HG02759 (cell line): ENCODE data around the gene GNL2.
"Not testable (repeated sequence)": the region's sequence is repeated elsewhere in the genome, so short reads cannot be mapped to it uniquely, and the experiment has no call there.

Source experiments
- ATAC-seq: cut with Tn5 transposase; IDR thresholded peaks from one replicate; pipeline ENCODE4 v1.9.1; 2021; ENCODE audit warnings: mild to moderate bottlenecking, moderate library complexity; ENCODE audit not compliant: unreplicated experiment

The GNL2 gene

DNA sequence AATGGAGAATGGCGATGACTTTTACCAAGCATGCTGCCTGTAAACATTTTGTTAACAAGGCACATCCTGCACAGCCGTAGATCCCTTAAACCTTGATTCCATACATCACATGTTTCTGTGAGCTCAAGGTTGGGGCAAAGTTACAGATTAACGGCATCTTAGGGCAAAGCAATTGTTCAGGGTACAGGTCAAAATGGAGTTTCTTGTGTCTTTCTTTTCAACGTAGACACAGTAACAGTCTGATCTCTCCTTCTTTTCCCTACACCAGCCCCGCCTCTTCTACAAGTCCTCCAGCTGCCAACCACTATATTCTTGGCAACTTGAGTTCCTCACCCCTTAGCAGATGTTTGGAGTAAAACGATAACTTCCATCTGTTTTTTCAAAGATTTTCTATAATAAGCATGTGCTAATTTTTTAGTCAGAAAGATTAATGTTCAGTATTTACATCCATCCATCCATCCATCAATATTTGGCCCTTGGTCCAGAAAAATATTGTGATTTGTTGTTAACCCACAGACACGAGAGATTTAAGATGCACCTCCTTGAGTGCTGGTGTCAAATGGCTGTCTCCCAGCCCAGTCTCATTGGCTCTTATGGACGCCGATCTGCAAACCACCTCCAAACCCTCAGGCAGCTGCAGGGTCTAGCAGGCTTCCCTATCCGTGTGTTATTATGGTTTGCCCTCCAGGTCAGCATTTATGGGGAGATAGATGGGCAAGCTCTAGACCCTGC lies 35.2 kb downstream of the GNL2 start:
- no peak for ATAC-seq

DNA sequence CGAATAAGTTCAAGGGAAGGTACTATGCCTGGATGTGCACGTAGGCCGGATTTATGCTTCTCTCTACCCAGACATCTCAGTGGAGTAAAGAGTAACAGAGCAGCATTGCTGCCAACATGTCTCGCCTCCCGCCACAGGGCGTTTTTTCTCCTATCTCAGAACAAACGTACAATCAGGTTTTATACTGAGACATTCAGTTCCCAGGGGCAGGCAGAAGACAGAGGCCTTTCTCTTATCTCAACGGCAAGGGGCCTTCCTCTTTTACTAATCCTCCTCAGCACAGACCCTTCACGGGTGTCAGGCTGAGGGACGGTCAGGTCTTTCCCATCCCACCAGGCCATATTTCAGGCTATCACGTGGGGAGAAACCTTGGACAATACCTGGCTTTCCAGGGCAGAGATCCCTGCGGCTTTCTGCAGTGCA lies 35.8 kb downstream of the GNL2 start:
- not testable (repeated sequence) for ATAC-seq

- no peak for ATAC-seq
These were observed 36.7 kb downstream of the GNL2 start for GRCh38 chr1:37559080-37559479.

- no peak for ATAC-seq
These were observed 37.3 kb downstream of the GNL2 start for GRCh38 chr1:37558411-37558810.

- no peak for ATAC-seq
These were observed 38.3 kb downstream of the GNL2 start for GRCh38 chr1:37557402-37557801.

DNA sequence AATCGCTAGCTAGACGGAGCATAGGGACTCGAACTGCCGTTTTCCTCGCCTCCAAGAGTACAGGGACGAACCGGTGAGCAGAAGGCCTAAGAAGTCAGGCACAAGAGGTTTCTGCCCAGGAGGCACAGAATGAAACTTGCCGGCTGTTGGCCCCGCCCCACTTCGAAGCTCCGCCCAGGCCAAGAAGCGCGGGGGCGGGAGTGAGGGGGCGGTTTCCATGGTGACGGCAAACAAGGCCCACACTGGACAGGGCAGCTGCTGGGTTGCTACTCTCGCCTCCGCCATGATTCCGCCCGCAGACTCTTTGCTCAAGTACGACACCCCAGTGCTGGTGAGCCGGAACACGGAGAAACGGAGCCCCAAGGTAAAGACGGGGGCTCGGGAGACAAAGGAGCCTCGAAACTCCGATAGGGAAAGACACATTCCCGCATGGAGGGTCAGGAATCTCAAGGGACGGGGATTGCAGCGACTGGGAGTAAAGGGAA lies 39.0 kb downstream of the GNL2 start, which contains the start of gene DNALI1:
DNALI1 (plus strand) TSS at position 229 of the 485 bp plus-strand sequence; CDS start at position 284, 55 bp downstream.
- no peak for ATAC-seq

DNA sequence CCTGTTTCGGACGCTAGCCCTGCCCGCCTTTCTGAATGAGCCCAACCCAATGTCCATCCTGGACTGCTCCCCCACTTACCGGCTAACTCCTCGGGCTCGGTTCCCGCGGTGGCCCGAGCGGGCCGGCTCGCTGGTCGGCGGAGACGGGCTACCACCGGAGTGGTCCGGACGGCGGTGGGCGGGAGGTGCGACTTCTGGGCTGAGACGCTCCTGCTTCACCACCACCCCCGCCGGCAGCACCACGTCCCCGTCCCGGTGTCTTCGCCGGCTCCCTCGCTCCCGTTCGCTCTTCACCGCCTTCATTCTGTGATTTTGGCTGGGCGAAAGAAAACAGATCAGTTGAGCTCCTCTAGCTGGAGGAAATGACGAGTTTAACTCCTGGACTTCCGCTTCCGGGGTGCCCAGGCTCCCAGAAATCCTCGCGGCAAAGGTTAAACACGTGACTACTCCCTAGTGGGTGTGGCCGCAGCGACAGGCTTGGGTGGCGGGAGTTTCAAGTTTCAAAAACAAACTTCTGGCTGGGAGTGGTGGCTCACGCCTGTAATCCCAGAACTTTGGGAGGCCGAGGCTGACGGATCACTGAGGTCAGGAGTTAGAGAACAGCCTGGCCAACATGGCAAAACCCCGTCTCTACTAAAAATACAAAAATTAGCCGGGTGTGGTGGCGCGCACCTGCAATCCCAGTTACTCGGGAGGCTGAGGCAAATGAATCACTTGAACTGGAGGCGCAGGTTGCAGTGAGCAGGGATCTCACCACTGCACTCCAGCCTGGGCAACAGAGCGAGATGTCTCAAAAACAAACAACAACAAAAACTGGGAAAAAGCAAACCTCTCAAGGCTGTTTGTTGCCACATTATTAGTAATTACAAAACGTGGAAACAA lies 41.6 kb downstream of the GNL2 start, which contains the start of gene SNIP1:
SNIP1 (minus strand) TSS at position 367 of the 882 bp plus-strand sequence; CDS start at position 303, 64 bp downstream.
- peak; percentile 88 for ATAC-seq

- ATAC-seq, result no peak
These were observed 42.2 kb downstream of the GNL2 start for GRCh38 chr1:37553598-37553926.

DNA sequence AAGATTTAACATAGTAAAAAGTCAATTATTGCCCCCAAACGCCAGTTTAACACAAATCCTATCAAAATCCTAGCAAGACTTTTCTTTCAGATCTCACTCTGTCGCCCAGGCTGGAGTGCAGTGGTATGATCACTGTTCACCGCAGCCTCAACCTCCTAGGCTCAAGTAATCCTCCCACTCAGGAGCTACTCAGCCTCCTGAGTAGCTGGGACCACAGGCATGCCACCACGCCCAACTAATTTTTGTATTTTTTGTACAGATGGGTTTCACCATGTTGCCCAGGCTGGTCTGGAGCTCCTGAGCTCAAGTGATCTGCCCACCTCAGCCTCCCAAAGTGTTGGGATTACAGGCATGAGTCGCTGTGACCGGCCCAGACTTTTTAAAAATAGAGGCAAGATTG lies 46.4 kb downstream of the GNL2 start:
- ATAC-seq, result no peak

DNA sequence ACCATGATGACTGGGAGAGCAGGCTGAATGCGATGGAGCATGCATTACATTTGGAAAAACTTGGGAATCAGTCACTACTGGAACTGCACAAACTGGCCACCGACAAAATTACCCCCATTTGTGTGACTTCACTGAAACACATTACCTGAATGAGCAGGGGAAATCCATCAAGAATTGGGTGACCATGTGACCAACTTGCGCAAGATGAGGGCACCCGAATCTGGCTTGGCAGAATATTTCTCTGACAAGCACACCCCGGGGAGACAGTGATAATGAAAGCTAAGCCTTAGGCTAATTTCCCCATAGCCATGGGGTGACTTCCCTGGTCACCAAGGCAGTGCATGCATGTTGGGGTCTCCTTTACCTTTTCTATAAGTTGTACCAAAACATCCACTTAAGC lies 50.7 kb downstream of the GNL2 start:
- ATAC-seq, result no peak

DNA sequence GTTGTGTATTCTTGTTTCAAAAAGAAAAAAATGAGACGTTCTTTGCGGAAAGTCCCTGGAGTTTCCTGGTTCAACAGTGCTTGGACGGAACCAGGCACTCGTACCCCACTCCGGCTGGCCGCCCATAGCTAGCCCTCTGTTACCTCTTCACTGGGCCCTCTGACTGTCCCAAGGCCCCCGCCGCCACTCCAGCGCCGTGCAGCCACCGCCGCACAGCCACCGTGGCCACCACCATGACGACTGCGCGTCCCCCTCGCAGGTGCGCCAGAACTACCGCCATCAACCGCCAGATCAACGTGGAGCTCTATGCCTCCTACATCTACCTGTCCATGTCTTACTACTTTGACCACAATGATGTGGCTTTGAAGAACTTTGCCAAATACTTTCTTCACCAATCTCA lies 51.2 kb downstream of the GNL2 start:
- ATAC-seq, result no peak

DNA sequence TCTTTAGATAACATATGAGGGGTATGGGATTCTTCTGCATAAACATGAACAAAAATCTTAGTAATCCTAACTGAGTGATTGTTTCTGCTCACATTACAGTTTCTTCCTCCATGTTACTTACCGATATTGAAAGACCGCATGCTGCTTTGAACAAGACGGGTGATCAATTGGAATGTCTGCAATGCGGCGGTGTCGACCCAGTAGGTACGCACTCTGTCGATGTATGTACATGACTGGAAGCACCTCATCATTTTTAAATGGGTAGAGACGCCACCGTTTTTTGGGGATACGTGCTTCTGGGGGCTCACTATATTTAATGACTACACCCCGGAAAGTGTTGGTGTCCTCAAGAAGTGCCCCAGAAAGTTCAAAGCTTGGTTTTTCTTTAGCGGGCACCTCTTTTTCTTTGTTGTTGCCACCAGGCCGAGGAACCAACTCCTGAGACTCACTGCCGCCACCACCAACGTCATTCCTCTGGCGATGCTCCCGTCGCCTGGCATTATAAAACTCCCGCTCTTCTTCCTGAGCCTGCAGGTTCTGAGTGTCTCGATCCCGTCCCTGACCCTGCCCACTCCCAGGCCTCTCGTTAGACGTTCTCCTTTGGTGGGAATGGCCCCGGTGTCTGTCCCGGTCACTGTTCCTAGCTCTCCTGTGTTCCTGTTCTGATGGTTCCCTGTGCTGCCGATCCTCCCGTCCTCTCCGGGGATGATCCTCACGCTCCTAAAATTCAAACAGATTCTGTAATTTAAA lies 55.5 kb downstream of the GNL2 start:
- ATAC-seq, result no peak

GRCh38 chr1:37539154-37539553 lies 56.6 kb downstream of the GNL2 start:
- not testable (repeated sequence) for ATAC-seq

GRCh38 chr1:37537378-37537777 lies 58.4 kb downstream of the GNL2 start:
- ATAC-seq, result no peak

- ATAC-seq, result no peak
These were observed 62.2 kb downstream of the GNL2 start for GRCh38 chr1:37533317-37534093.

DNA sequence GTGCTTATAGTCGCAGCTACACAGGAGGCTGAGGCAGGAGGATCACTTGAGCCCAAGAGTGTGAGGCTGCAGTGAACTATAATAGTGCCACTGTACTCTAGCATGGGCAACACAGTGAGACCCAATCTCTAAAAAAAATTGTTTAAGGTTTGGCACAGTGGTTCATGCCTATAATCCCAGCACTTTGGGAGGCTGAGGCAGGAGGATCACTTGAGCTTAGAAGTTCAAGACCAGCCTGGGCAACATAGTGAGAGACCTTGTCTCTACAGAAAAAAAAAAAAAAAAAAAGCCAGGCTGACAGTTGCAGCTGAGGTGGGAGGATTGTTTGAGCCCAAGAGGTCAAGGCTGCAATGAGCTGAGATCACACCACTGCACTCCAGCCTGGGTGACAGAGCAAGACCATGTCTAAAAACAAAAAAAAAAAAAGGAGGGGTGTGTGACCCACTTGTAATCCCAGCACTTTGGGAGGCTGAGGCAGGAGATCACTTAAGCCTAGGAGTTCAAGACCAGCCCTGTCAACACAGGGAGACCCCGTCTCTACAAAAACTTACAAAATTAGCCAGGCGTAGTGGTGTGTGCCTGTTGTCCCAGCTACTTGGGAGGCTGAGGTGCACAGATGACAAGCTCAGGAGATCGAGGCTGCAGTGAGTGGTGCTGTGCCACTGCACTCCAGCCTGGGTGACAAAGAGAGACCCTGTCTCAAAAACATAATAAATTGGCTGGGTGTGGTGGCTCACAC lies 63.1 kb downstream of the GNL2 start:
- ATAC-seq, result not testable (repeated sequence)

- not testable (repeated sequence) for ATAC-seq
These were observed 65.8 kb downstream of the GNL2 start for GRCh38 chr1:37529888-37530287.

DNA sequence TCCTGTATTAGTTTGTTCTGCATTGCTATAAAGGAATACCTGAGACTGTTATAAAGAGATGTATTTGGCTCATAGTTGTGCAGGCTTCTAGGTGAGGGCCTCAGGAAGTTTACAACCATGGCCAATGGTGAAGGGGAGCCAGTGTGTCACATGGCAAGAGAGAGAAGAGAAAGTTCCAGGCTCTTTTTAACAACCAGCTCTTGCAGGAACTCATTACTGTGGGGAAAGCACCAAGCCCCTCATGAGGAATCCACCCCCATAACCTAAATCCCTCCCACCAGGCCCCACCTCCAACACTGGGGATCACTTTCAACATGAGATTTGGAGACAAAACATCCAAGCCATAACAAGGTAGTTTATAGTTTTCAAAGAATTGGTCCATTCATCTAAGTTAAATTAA lies 76.1 kb downstream of the GNL2 start:
- ATAC-seq, result no peak

DNA sequence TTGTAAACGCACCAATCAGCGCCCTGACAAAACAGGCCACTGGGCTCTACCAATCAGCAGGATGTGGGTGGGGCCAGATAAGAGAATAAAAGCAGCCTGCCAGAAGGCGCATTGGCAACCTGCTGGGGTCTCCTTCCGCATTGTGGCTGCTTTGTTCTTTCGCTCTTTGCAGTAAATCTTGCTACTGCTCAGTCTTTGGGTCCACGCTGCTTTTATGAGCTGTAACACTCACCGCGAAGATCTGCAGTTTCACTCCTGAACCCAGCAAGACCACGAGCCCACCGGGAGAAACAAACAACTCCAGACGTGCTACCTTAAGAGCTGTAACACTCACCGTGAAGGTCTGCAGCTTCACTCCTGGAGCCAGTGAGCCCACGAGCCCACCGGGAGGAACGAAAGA lies 76.8 kb downstream of the GNL2 start:
- not testable (repeated sequence) for ATAC-seq

- not testable (repeated sequence) for ATAC-seq
These were observed 77.5 kb downstream of the GNL2 start for GRCh38 chr1:37518241-37518640.
